ENCODE measurements around the gene P3R3URF.
A peak's percentile ranks its signal among the peaks of the same experiment; 100 is the strongest.

P3R3URF gene

GRCh38 chr1:46188295-46189030 lies 12.2 kb upstream of the P3R3URF start:
- no peak for TF ChIP-seq ZFX (IDR thresholded peaks at IDR 0.05; ENCODE audit: borderline replicate concordance)
- no peak for TF ChIP-seq CTCF (IDR thresholded peaks at IDR 0.05)
- H3K27ac ChIP-seq: peak overlapping the region; percentile 99

GRCh38 chr1:46187106-46187869 lies 11.0 kb upstream of the P3R3URF start:
- TF ChIP-seq ZFX (IDR thresholded peaks at IDR 0.05; ENCODE audit: borderline replicate concordance) (no peak), CTCF (IDR thresholded peaks at IDR 0.05) (no peak)
- peak overlapping the region; percentile 99 for H3K27ac ChIP-seq

GRCh38 chr1:46186076-46186475 lies 9.8 kb upstream of the P3R3URF start:
- TF ChIP-seq ZFX (IDR thresholded peaks at IDR 0.05; ENCODE audit: borderline replicate concordance): no peak
- TF ChIP-seq CTCF (IDR thresholded peaks at IDR 0.05): no peak
- H3K27ac ChIP-seq: peak overlapping the region; percentile 99

GRCh38 chr1:46184920-46185658 lies 8.8 kb upstream of the P3R3URF start:
- TF ChIP-seq ZFX (IDR thresholded peaks at IDR 0.05; ENCODE audit: borderline replicate concordance) (no peak), CTCF (IDR thresholded peaks at IDR 0.05) (no peak)
- peak overlapping the region; percentile 99 for H3K27ac ChIP-seq

GRCh38 chr1:46183926-46184557 lies 7.8 kb upstream of the P3R3URF start:
- no peak for TF ChIP-seq CTCF (IDR thresholded peaks at IDR 0.05)
- no peak for TF ChIP-seq ZFX (IDR thresholded peaks at IDR 0.05; ENCODE audit: borderline replicate concordance)

GRCh38 chr1:46183079-46183847 lies 7.0 kb upstream of the P3R3URF start:
- TF ChIP-seq ZFX (IDR thresholded peaks at IDR 0.05; ENCODE audit: borderline replicate concordance) (no peak), CTCF (IDR thresholded peaks at IDR 0.05) (peak; percentile 11; the same call in 1 of the 2 replicates)
- peak overlapping the region; percentile 99 for H3K27ac ChIP-seq

More at GRCh38 chr1:46183926-46184557, 7.8 kb upstream of the P3R3URF start:
- H3K27ac ChIP-seq: peak overlapping the region; percentile 99

Data from 22Rv1 (cell line).